ENCODE data around the gene KNDC1. TPM values are rescaled to one million over a fixed set of nuclear protein-coding genes. Genes with fewer than 3 reads are reported as not detected.
A peak's percentile ranks its signal among the peaks of the same experiment; 100 is the strongest.

KNDC1 gene
- total RNA-seq, 6 experiments from 2014 or later, result 0.54 to 11.6 (median 8.2) TPM

DNA sequence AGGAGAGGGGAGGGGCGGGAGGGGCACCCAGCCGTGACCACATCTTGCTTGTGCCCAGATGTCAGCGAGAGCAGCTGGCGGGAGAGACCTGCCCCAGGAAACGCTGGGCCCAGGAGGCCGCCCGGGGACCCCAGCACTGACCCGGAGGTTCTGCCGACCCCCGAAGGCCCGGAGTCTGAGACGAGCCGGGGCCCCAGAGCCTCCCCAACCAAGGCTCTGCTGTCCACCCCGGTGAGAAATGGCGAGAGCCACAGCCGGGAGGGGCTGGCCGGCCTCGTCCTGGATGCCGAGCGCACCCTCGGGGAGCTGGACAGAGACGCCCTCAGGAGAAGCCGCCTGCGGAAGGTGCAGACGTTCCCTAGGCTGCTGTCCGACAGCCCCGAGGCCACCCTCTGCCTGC, 25.9 kb downstream of the KNDC1 start:
- ATAC-seq, result no peak
- Histone ChIP-seq H3K9me3 (no peaks in the 10 kb centered on the region), H3K27ac (no peak overlapping the region), H3K4me3 (no peak overlapping the region), H3K36me3 (no peaks in the 10 kb centered on the region), H3K27me3 (no peaks in the 10 kb centered on the region), H3K4me1 (no peaks in the 10 kb centered on the region)
- intact Hi-C loops (cut with DNase I), result no loop called here
- DNase-seq, result no peak
- WGBS (ENCODE audit: insufficient coverage, low coverage, low lambda C conversion rate, missing lambda C conversion rate), result no CpG with 5 or more reads among the region's 27 CpGs
- TF ChIP-seq, protein P1, sequence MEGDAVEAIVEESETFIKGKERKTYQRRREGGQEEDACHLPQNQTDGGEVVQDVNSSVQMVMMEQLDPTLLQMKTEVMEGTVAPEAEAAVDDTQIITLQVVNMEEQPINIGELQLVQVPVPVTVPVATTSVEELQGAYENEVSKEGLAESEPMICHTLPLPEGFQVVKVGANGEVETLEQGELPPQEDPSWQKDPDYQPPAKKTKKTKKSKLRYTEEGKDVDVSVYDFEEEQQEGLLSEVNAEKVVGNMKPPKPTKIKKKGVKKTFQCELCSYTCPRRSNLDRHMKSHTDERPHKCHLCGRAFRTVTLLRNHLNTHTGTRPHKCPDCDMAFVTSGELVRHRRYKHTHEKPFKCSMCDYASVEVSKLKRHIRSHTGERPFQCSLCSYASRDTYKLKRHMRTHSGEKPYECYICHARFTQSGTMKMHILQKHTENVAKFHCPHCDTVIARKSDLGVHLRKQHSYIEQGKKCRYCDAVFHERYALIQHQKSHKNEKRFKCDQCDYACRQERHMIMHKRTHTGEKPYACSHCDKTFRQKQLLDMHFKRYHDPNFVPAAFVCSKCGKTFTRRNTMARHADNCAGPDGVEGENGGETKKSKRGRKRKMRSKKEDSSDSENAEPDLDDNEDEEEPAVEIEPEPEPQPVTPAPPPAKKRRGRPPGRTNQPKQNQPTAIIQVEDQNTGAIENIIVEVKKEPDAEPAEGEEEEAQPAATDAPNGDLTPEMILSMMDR (IDR thresholded peaks at IDR 0.05), result no peak
- no peak for TF ChIP-seq POLR2A (IDR thresholded peaks at IDR 0.05)

DNA sequence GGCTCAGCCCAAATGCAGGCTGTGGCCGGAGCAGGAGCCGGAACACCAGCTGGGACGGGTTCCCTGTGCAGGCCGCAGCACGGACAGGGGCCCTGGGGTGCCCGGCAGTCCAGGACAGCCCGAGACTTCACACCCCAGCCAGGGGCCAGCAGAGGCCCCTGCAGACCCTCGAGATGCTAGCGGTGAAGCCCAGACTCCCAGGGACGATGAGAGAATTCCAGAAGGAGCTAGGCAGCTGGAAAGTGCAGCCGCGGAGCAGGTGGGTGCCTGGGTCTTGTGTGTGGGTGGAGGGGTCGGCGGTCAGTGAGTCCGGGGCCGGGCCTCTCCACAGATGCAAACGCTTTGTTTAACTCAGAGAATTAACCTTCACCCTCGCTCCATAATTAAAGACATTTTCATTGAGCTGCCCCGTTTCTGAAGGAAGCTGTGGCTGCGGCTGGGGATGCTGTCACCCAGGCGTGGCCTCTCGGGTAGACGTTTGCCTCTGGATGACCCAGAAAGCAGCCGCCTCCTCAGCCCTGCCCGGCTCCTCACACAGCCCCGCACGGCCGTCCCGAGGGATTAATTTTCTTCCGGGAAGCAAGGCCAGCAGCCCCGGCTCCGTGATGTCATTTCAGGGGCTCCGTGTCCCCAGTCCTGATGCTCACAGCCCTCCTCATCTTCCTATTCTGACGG, 26.5 kb downstream of the KNDC1 start:
- no peaks in the 10 kb centered on the region for H3K27me3 ChIP-seq
- DNase-seq, result peak in 1 of 3 donors; percentile 47
- H3K4me3 ChIP-seq, result no peak overlapping the region
- H3K9me3 ChIP-seq, result no peaks in the 10 kb centered on the region
- 69% methylated on average over 7 of the region's 34 CpGs for WGBS (ENCODE audit: insufficient coverage, low coverage, low lambda C conversion rate, missing lambda C conversion rate)
- H3K4me1 ChIP-seq, result no peaks in the 10 kb centered on the region
- H3K27ac ChIP-seq, result no peak overlapping the region
- intact Hi-C loops (cut with DNase I), result no loop called here
- no peak for ATAC-seq
- no peaks in the 10 kb centered on the region for H3K36me3 ChIP-seq
- TF ChIP-seq POLR2A (IDR thresholded peaks at IDR 0.05), result no peak
- TF ChIP-seq, protein P1 (IDR thresholded peaks at IDR 0.05), result no peak

DNA sequence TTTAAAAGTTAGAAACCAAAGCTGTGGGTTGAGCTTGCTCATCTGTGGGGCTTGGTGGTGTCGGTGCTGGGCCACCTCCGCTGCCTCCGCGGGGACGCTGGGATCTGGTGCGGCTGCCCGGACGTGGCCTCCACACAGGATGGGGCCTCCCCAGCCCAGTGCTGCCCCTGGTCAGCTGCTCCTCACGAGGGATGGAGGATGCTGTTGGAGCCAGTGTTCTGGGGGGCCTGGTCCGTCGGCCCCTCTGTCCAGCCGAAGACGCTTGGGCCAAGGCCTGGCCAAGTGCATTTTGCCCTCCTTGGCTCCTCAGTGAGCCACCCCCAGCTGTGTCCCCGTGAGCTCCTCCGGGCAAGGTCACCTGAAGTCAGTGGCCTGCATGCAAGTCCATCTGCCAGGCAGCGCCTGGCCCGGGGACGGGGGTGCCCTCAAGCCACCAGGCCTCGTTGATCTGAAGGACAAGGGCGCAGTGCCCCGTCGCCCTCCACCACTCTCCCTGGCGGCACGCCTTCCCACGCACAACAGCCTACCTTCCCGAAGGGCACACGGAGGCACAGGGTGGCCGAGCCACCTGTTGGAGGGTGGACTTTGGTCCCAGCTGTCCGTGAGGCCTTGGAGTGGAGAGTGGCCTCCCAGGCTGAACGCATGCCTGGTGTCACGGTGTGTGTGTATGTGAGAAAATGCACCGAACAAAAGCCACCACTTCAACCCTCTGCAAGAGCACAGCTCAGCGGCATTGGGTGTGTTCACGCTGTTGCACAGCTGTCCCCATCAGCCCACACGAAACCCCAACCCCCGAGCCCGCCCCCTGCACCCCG, 27.3 kb downstream of the KNDC1 start:
- intact Hi-C loops (cut with DNase I), result no loop called here
- Histone ChIP-seq H3K27ac (no peak overlapping the region), H3K9me3 (no peaks in the 10 kb centered on the region), H3K36me3 (no peaks in the 10 kb centered on the region), H3K4me3 (no peak overlapping the region), H3K27me3 (no peaks in the 10 kb centered on the region), H3K4me1 (no peaks in the 10 kb centered on the region)
- TF ChIP-seq, protein P1 (IDR thresholded peaks at IDR 0.05), result no peak
- TF ChIP-seq POLR2A (IDR thresholded peaks at IDR 0.05), result no peak
- WGBS (ENCODE audit: insufficient coverage, low coverage, low lambda C conversion rate, missing lambda C conversion rate), result 56% methylated on average over 4 of the region's 38 CpGs
- peak in 3 of 4 donors; percentile 16 to 61 (median 24) for ATAC-seq
- DNase-seq, result peak in 1 of 3 donors; percentile 31

DNA sequence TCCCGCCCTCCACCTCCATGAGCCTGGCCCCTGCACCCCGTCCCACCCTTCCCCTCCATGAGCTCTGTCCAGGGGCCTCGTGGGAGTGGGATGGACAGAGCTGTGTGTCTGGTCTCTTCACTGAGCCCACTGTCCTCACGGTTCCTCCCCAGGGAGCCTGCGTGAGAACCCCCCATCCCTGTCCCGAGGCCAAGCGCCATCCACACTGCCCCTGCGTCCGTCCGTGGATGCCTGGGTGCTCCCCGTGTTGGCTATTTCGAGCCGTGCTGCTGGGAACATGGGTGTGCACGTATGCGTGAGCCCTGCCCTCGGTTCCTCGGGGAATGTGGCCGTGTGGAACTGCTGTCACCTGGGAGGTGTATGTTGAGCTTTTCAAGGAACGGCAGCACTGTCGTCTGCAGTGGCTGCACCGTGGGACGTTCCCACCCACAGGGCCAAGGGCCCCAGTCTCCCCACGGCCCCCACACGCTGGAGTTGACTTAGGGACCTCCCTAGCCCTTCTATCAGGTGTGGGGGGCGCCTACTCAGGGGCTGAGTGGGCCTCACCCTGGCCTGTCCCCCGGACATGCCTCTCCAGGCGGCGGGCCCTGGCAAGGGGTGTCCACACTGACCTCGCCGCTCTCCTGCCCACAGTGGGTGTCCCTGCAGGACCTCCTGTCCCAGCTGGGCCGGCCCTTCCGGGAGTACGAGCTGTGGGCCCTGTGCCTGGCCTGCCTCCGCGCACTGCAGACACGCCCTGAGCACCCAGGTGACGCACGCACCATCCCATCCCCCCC, 28.1 kb downstream of the KNDC1 start:
- Histone ChIP-seq H3K9me3 (no peaks in the 10 kb centered on the region), H3K27me3 (no peaks in the 10 kb centered on the region), H3K27ac (no peak overlapping the region), H3K4me1 (no peaks in the 10 kb centered on the region), H3K36me3 (no peaks in the 10 kb centered on the region), H3K4me3 (no peak overlapping the region)
- ATAC-seq (no peak), DNase-seq (peak in 1 of 3 donors; percentile 39)
- intact Hi-C loops (cut with DNase I), result no loop called here
- WGBS (ENCODE audit: insufficient coverage, low coverage, low lambda C conversion rate, missing lambda C conversion rate), result 72% methylated on average over 6 of the region's 38 CpGs
- no peak for TF ChIP-seq POLR2A (IDR thresholded peaks at IDR 0.05)
- TF ChIP-seq, protein P1 (IDR thresholded peaks at IDR 0.05), result no peak

Data from right lobe of liver (tissue), 6 donors.